Uterus (tissue), 2 donors: Measurements from ENCODE around the gene HSPG2.
"Not testable (repeated sequence)": the region's sequence is repeated elsewhere in the genome, so short reads cannot be mapped to it uniquely, and the experiment has no call there.

Source experiments
- CTCF ChIP-seq, 4 experiments: fragments of 200-600 bp in 2 of 4; fragments of 450-650 bp in 2 of 4; sonication (generic) in 2 of 4; IDR thresholded peaks; one replicate each; pipeline ENCODE4 v1.5.1; 2016 to 2019; ENCODE audit warnings: antibody characterized with exemption in 4 of 4, mild to moderate bottlenecking in 2 of 4, moderate library complexity in 1 of 4
- POLR2A ChIP-seq, 2 donors: fragments of 450-650 bp; IDR thresholded peaks; one replicate each; pipeline ENCODE4 v1.6.1; 2016; ENCODE audit warnings: antibody characterized with exemption in 2 of 2, mild to moderate bottlenecking in 1 of 2, moderate library complexity in 1 of 2

- not testable (repeated sequence) for TF ChIP-seq CTCF, POLR2A (IDR thresholded peaks at IDR 0.05)
Measured at GRCh38 chr1:21980515-21981220, 43.6 kb upstream of the HSPG2 start.
